Measurements from ENCODE around the gene CTNNA2.

Gene CTNNA2

GRCh38 chr2:79715338-79715737 is 202.5 kb downstream of the CTNNA2 start:
- H3K27ac ChIP-seq: no peak overlapping the region
- no peak overlapping the region for H2AFZ ChIP-seq
- H3K9ac ChIP-seq: no peak overlapping the region
- no peaks in the 10 kb centered on the region for H3K9me3 ChIP-seq (ENCODE audit: control insufficient read depth, low read length)
- no peak for TF ChIP-seq CTCF (IDR thresholded peaks at IDR 0.05)
- no peaks in the 10 kb centered on the region for H3K27me3 ChIP-seq (ENCODE audit: control insufficient read depth, insufficient read depth, low read length)
- H3K79me2 ChIP-seq: no peaks in the 10 kb centered on the region
- H3K36me3 ChIP-seq (ENCODE audit: control insufficient read depth, insufficient read depth, low read length): no peaks in the 10 kb centered on the region
- H3K4me3 ChIP-seq (ENCODE audit: low read depth, low read length): no peak overlapping the region
- H3K4me1 ChIP-seq: no peaks in the 10 kb centered on the region
- no peak overlapping the region for H3K4me2 ChIP-seq (ENCODE audit: low read length)

- no peaks in the 10 kb centered on the region for H3K36me3 ChIP-seq (ENCODE audit: control insufficient read depth, insufficient read depth, low read length)
- H3K27me3 ChIP-seq (ENCODE audit: control insufficient read depth, insufficient read depth, low read length): no peaks in the 10 kb centered on the region
- H3K27ac ChIP-seq: no peak overlapping the region
- no peaks in the 10 kb centered on the region for H3K4me1 ChIP-seq
- no peak overlapping the region for H3K4me3 ChIP-seq (ENCODE audit: low read depth, low read length)
- no peak overlapping the region for H3K9ac ChIP-seq
- no peak for TF ChIP-seq CTCF (IDR thresholded peaks at IDR 0.05)
- no peak overlapping the region for H2AFZ ChIP-seq
- no peaks in the 10 kb centered on the region for H3K79me2 ChIP-seq
- H3K9me3 ChIP-seq (ENCODE audit: control insufficient read depth, low read length): no peaks in the 10 kb centered on the region
- no peak overlapping the region for H3K4me2 ChIP-seq (ENCODE audit: low read length)
These were observed 203.4 kb downstream of the CTNNA2 start for GRCh38 chr2:79716266-79716665.

- H3K36me3 ChIP-seq (ENCODE audit: control insufficient read depth, insufficient read depth, low read length): no peaks in the 10 kb centered on the region
- H3K9ac ChIP-seq: no peak overlapping the region
- H3K4me3 ChIP-seq (ENCODE audit: low read depth, low read length): no peak overlapping the region
These were observed 204.6 kb downstream of the CTNNA2 start for GRCh38 chr2:79717364-79718007.

GRCh38 chr2:79721061-79721460 is 208.2 kb downstream of the CTNNA2 start:
- H3K9ac ChIP-seq: no peak overlapping the region
- no peaks in the 10 kb centered on the region for H3K9me3 ChIP-seq (ENCODE audit: control insufficient read depth, low read length)
- no peaks in the 10 kb centered on the region for H3K79me2 ChIP-seq
- no peak overlapping the region for H2AFZ ChIP-seq
- H3K27me3 ChIP-seq (ENCODE audit: control insufficient read depth, insufficient read depth, low read length): no peaks in the 10 kb centered on the region
- H3K4me1 ChIP-seq: no peaks in the 10 kb centered on the region
- H3K4me3 ChIP-seq (ENCODE audit: low read depth, low read length): no peak overlapping the region
- no peak for TF ChIP-seq CTCF (IDR thresholded peaks at IDR 0.05)
- H3K36me3 ChIP-seq (ENCODE audit: control insufficient read depth, insufficient read depth, low read length): no peaks in the 10 kb centered on the region
- no peak overlapping the region for H3K4me2 ChIP-seq (ENCODE audit: low read length)
- H3K27ac ChIP-seq: no peak overlapping the region

More at GRCh38 chr2:79717364-79718007, 204.6 kb downstream of the CTNNA2 start:
- H3K4me2 ChIP-seq (ENCODE audit: low read length): no peak overlapping the region
- H3K27ac ChIP-seq: no peak overlapping the region
- H3K4me1 ChIP-seq: no peaks in the 10 kb centered on the region
- H3K9me3 ChIP-seq (ENCODE audit: control insufficient read depth, low read length): no peaks in the 10 kb centered on the region
- no peak for TF ChIP-seq CTCF (IDR thresholded peaks at IDR 0.05)
- H2AFZ ChIP-seq: no peak overlapping the region
- no peaks in the 10 kb centered on the region for H3K27me3 ChIP-seq (ENCODE audit: control insufficient read depth, insufficient read depth, low read length)
- no peaks in the 10 kb centered on the region for H3K79me2 ChIP-seq

- H3K9ac ChIP-seq: no peak overlapping the region
- H3K4me3 ChIP-seq (ENCODE audit: low read depth, low read length): no peak overlapping the region
- no peak overlapping the region for H3K27ac ChIP-seq
- TF ChIP-seq CTCF (IDR thresholded peaks at IDR 0.05): no peak
- no peaks in the 10 kb centered on the region for H3K9me3 ChIP-seq (ENCODE audit: control insufficient read depth, low read length)
- H3K4me1 ChIP-seq: no peaks in the 10 kb centered on the region
- H3K27me3 ChIP-seq (ENCODE audit: control insufficient read depth, insufficient read depth, low read length): no peaks in the 10 kb centered on the region
- H3K4me2 ChIP-seq (ENCODE audit: low read length): no peak overlapping the region
- H3K36me3 ChIP-seq (ENCODE audit: control insufficient read depth, insufficient read depth, low read length): no peaks in the 10 kb centered on the region
- H2AFZ ChIP-seq: no peak overlapping the region
- H3K79me2 ChIP-seq: no peaks in the 10 kb centered on the region
These were observed 209.1 kb downstream of the CTNNA2 start for GRCh38 chr2:79721966-79722365.

Data from parathyroid adenoma (tissue), 2 donors.